Fibroblast of lung (primary cell): Measurements from ENCODE around the gene KCNAB2. TPM values are rescaled to one million over a fixed set of nuclear protein-coding genes. Genes with fewer than 3 reads are reported as not detected.

Experiments
- DNase-seq, 2 donors: peaks; one replicate each; pipeline versions ENCODE4 v3.0.0 to v3.0.0-alpha.2; 2010; ENCODE audit warnings: low read depth in 2 of 2
- H2AFZ ChIP-seq: 2 replicates; pipeline ENCODE4 v1.5.1; 2012; ENCODE audit warnings: low read length, control low read depth, inconsistent platforms
- H3K27ac ChIP-seq: 2 replicates; pipeline ENCODE4 v1.5.1; 2011; ENCODE audit warnings: low read length, control low read depth; ENCODE audit not compliant: insufficient read depth
- H3K27me3 ChIP-seq: 2 replicates; pipeline ENCODE4 v1.5.1; 2011; ENCODE audit warnings: mild to moderate bottlenecking, low read length; ENCODE audit not compliant: control insufficient read depth, insufficient read depth
- H3K36me3 ChIP-seq: 2 replicates; pipeline ENCODE4 v1.5.1; 2011; ENCODE audit warnings: low read length; ENCODE audit not compliant: control insufficient read depth, insufficient read depth
- H3K4me1 ChIP-seq: 2 replicates; pipeline ENCODE4 v1.5.1; 2011; ENCODE audit warnings: low read length; ENCODE audit not compliant: control insufficient read depth, insufficient read depth; ENCODE audit errors: extremely low read depth
- H3K4me2 ChIP-seq: 2 replicates; pipeline ENCODE4 v1.5.1; 2011; ENCODE audit warnings: low read length, control low read depth; ENCODE audit not compliant: insufficient read depth; ENCODE audit errors: extremely low read depth
- H3K4me3 ChIP-seq, 4 experiments: fragments of 200-600 bp in 1 of 4; sonication (generic) in 1 of 4; replicated peaks in 1 of 4; 2 replicates each; pipeline ENCODE4 v1.5.1; 2011 to 2016; ENCODE audit warnings: low read length in 4 of 4, low read depth in 3 of 4, mild to moderate bottlenecking in 3 of 4, control low read depth in 2 of 4, inconsistent platforms in 1 of 4, mixed read lengths in 1 of 4; ENCODE audit not compliant: insufficient read depth in 1 of 4; ENCODE audit errors: control extremely low read depth in 1 of 4
- H3K79me2 ChIP-seq: 2 replicates; pipeline ENCODE4 v1.5.1; 2012; ENCODE audit warnings: mild to moderate bottlenecking, low read length, inconsistent platforms; ENCODE audit not compliant: control insufficient read depth, insufficient read depth
- H3K9ac ChIP-seq: 2 replicates; pipeline ENCODE4 v1.5.1; 2011; ENCODE audit warnings: mild to moderate bottlenecking, low read length, control low read depth; ENCODE audit not compliant: insufficient read depth
- H3K9me3 ChIP-seq: 2 replicates; pipeline ENCODE4 v1.5.1; 2012; ENCODE audit warnings: low read depth, low read length; ENCODE audit not compliant: control insufficient read depth, insufficient read depth
- H4K20me1 ChIP-seq: 2 replicates; pipeline ENCODE4 v1.5.1; 2011; ENCODE audit warnings: low read length; ENCODE audit not compliant: control insufficient read depth, insufficient read depth; ENCODE audit errors: extremely low read depth
- CTCF ChIP-seq, 2 donors: IDR thresholded peaks in 1 of 2; conservative IDR thresholded peaks in 1 of 2; 1 replicate in 1 of 2; 2 replicates in 1 of 2; pipeline ENCODE4 v1.5.1; 2011 to 2012; ENCODE audit warnings: low read length in 2 of 2, control low read depth in 1 of 2, inconsistent platforms in 1 of 2, low read depth in 1 of 2, mild to moderate bottlenecking in 1 of 2
- EZH2 ChIP-seq: IDR thresholded peaks from 2 replicates; pipeline ENCODE4 v1.5.1; 2012; ENCODE audit warnings: low read length, control low read depth, mild to moderate bottlenecking; ENCODE audit errors: missing control alignments
- polyA plus RNA-seq, 2 donors: library from polyadenylated mRNA; depleted of rRNA in 1 of 2; stranded (reverse) in 1 of 2; unstranded in 1 of 2; fragments of >200 nt; gene quantifications; 2 replicates each; pipeline ENCODE4 v1.2.1, GENCODE V29; 2011 to 2012; ENCODE audit warnings: missing spikeins in 1 of 2
- total RNA-seq: library from RNA; depleted of rRNA; stranded (reverse); fragments of >200 nt; gene quantifications from 2 replicates; pipeline ENCODE4 v1.2.1, GENCODE V29; 2014

Gene KCNAB2
- total and polyA plus RNA-seq, 2 donors (not counting 1 experiment from before 2014, with no cell fraction given): 2.2 to 2.5 TPM

GRCh38 chr1:6086358-6086757, 40.7 kb downstream of the KCNAB2 start:
- H3K27me3 ChIP-seq: no peaks in the 10 kb centered on the region
- no peak overlapping the region for H3K4me2 ChIP-seq
- H3K79me2 ChIP-seq: no peaks in the 10 kb centered on the region
- H4K20me1 ChIP-seq: no peaks in the 10 kb centered on the region
- no peak overlapping the region for H3K9ac ChIP-seq
- H3K27ac ChIP-seq: no peak overlapping the region
- no peaks in the 10 kb centered on the region for H3K4me1 ChIP-seq
- DNase-seq: no peak
- no peak for TF ChIP-seq CTCF (conservative IDR thresholded peaks at IDR 0.05 in 1 of 2, IDR thresholded peaks at IDR 0.05 in 1 of 2; ENCODE audit: low read depth in 1 of 2, low read length in 2 of 2)
- no peak for TF ChIP-seq EZH2
- H3K36me3 ChIP-seq: no peaks in the 10 kb centered on the region
- no peaks in the 10 kb centered on the region for H3K9me3 ChIP-seq
- H2AFZ ChIP-seq: no peak overlapping the region
- H3K4me3 ChIP-seq: no peak overlapping the region

- no peaks in the 10 kb centered on the region for H3K36me3 ChIP-seq
- H4K20me1 ChIP-seq: no peaks in the 10 kb centered on the region
- H3K79me2 ChIP-seq: no peaks in the 10 kb centered on the region
- H3K9ac ChIP-seq: no peak overlapping the region
- no peaks in the 10 kb centered on the region for H3K9me3 ChIP-seq
- no peaks in the 10 kb centered on the region for H3K4me1 ChIP-seq
- no peak overlapping the region for H3K27ac ChIP-seq
- no peak for DNase-seq
- H2AFZ ChIP-seq: no peak overlapping the region
- TF ChIP-seq CTCF (conservative IDR thresholded peaks at IDR 0.05 in 1 of 2, IDR thresholded peaks at IDR 0.05 in 1 of 2; ENCODE audit: low read depth in 1 of 2, low read length in 2 of 2): no peak
- no peak for TF ChIP-seq EZH2
- H3K27me3 ChIP-seq: no peaks in the 10 kb centered on the region
- no peak overlapping the region for H3K4me2 ChIP-seq
- H3K4me3 ChIP-seq: no peak overlapping the region
These were observed 41.2 kb downstream of the KCNAB2 start for GRCh38 chr1:6086762-6087376.

- H3K36me3 ChIP-seq: no peaks in the 10 kb centered on the region
- no peak overlapping the region for H3K4me3 ChIP-seq
- no peak overlapping the region for H3K27ac ChIP-seq
- no peaks in the 10 kb centered on the region for H3K4me1 ChIP-seq
- no peaks in the 10 kb centered on the region for H4K20me1 ChIP-seq
- H3K27me3 ChIP-seq: no peaks in the 10 kb centered on the region
- TF ChIP-seq EZH2 (no peak), CTCF (conservative IDR thresholded peaks at IDR 0.05 in 1 of 2, IDR thresholded peaks at IDR 0.05 in 1 of 2; ENCODE audit: low read depth in 1 of 2, low read length in 2 of 2) (no peak)
- no peaks in the 10 kb centered on the region for H3K9me3 ChIP-seq
- H3K4me2 ChIP-seq: no peak overlapping the region
- no peak overlapping the region for H3K9ac ChIP-seq
- DNase-seq: no peak
- no peak overlapping the region for H2AFZ ChIP-seq
- H3K79me2 ChIP-seq: no peaks in the 10 kb centered on the region
These were observed 41.7 kb downstream of the KCNAB2 start for GRCh38 chr1:6087377-6087772.
